GM21381 (cell line): ENCODE measurements around the gene GNG13.
"Not testable (repeated sequence)": the region's sequence is repeated elsewhere in the genome, so short reads cannot be mapped to it uniquely, and the experiment has no call there.

Source experiments
- ATAC-seq: cut with Tn5 transposase; IDR thresholded peaks from one replicate; pipeline ENCODE4 v1.9.1; 2021; ENCODE audit warnings: mild to moderate bottlenecking, moderate library complexity; ENCODE audit not compliant: unreplicated experiment

GNG13 gene

GRCh38 chr16:780296-780695 lies 20.2 kb downstream of the GNG13 start:
- no peak for ATAC-seq

GRCh38 chr16:779561-779960 lies 21.0 kb downstream of the GNG13 start:
- ATAC-seq: no peak

- ATAC-seq: no peak
Observed at GRCh38 chr16:778909-779527, 21.5 kb downstream of the GNG13 start.

DNA sequence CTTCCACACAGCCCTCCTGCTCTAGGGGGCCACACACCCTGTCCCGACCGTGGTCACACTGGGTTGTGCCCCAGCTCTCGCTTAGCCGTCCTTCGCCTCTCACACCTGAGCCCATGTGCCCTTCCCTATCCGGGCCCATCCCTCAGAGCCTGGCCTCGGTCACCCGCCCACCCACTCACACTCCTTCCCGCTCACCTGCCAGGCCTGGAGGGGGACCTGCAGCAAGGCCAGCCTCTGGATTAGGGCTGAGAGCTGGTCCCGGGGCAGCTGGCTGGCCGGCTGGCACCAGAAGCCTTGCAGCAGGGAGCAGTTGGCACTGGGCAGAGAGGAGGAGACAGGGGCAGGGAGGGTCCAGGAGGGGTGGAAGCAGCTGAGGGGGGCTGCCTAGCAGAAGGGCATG lies 22.1 kb downstream of the GNG13 start:
- ATAC-seq: no peak

DNA sequence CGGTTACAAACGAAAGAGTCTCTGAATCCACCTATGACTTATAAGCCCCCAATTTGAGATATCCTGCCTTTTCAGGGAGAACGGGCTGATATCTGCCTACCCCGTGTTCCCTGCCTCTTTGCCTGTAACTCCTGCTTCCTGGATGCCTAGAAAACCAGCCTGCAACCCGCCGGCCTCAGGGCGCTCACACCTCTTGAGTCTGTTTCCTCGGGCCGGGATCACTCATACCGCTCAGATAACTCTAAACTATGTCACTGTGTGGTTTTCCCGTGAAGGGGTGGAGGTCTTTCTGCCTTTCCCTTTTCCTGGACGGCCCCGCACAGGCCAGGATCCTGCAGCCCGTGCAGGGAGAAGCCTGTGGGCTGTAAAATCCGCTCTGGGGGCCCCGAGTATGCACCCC lies 22.7 kb downstream of the GNG13 start:
- ATAC-seq: no peak

GRCh38 chr16:776824-777223 lies 23.7 kb downstream of the GNG13 start:
- no peak for ATAC-seq

GRCh38 chr16:776298-776697 lies 24.2 kb downstream of the GNG13 start:
- not testable (repeated sequence) for ATAC-seq

- ATAC-seq: no peak
Observed at GRCh38 chr16:775236-775796, 25.2 kb downstream of the GNG13 start.

- ATAC-seq: no peak
Observed at GRCh38 chr16:774086-775001, 26.2 kb downstream of the GNG13 start.

GRCh38 chr16:772959-773358 lies 27.6 kb downstream of the GNG13 start:
- no peak for ATAC-seq

DNA sequence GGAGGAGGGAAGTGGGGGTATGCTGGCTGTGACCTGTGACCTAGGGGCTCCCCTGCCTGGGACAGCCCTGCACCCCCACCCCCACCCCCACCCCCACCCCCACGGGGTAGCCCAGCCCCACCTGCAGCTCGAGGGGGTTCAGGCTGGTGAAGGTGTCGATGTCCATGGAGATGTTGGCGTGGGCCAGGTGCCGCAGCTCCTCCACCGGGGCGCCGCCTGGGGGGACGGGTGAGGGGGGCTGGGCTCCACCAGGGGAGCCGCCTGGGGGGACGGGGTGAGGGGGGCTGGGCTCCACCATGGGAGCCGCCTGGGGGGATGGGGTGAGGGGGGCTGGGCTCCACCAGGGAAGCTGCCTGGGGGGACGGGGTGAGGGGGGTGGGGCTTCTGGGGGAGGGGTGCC lies 30.1 kb downstream of the GNG13 start:
- ATAC-seq: no peak

GRCh38 chr16:769934-770333 lies 30.6 kb downstream of the GNG13 start:
- ATAC-seq: no peak

DNA sequence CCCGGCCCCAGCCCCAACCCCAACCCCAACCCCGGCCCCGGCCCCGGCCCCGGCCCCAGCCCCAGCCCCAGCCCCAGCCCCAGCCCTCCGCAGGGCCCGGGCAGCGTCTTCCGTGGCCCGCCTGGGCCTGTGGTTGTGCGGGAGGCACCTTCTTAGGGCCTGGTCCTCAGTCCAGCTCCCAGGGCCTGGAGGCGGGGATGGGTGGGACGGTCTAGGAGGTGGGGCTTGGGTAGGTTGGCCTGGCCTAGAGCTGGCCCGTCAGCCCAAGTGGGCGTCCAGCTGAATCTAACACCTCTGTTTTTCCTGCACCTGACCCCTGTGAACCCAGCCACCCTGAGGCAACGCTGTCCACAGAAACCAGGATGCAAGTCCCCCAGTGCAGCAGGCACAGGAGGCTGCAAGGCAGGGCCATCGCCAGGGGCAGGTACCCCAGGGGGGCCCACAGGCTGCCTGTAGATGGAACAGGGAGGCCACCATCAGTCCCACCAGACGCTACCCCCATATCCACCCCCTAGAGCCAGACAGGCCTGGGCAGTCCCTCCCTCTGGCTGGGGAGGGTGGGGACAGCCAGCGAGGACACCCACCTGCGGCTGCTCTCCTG lies 31.2 kb downstream of the GNG13 start:
- ATAC-seq: no peak

GRCh38 chr16:768428-768827 lies 32.1 kb downstream of the GNG13 start:
- ATAC-seq: no peak

GRCh38 chr16:767743-768235 lies 32.7 kb downstream of the GNG13 start:
- ATAC-seq: no peak

DNA sequence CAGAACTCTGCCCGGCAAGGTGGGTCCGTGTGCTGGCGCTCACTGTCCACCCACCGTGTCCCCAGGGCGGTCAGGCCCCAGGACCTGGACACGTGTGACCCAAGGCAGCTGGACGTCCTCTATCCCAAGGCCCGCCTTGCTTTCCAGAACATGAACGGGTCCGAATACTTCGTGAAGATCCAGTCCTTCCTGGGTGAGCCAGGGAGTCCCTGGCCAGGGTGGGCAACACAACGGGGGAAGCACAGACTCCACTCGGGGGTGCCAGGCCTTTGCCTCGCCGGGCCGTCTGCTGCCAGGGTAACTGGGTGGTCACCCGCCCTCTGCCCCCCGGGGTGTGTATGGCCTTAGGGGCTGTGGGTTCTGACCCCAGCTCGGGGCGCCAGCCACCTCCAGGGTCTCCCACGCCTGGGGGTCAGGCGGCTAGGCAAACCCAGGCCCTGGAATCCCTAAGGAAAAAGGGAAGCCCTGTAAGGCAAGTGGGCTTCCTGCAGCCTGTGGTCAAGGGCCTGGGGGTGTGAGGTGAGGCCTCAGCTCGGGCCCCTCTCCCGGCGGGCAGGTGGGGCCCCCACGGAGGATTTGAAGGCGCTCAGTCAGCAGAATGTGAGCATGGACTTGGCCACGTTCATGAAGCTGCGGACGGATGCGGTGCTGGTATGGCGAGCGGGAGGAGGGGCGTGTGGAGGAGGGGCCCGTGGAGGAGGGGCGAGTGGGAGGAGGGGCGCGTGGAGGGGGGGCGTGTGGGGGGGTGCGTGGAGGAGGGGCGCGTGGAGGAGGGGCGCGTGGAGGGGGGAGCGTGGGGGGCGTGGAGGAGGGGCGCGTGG lies 33.5 kb downstream of the GNG13 start:
- ATAC-seq: no peak

GRCh38 chr16:766008-766819 lies 34.3 kb downstream of the GNG13 start:
- no peak for ATAC-seq

- no peak for ATAC-seq
Observed at GRCh38 chr16:765488-765865, 35.1 kb downstream of the GNG13 start.

GRCh38 chr16:764848-765487 lies 35.6 kb downstream of the GNG13 start:
- no peak for ATAC-seq
